ENCODE data around the gene MGAT3. TPM values are rescaled to one million over a fixed set of nuclear protein-coding genes. Genes with fewer than 3 reads are reported as not detected.

MGAT3 gene
- total and polyA plus RNA-seq, 2 of the 13 experiments (the other 11 are each of a cell fraction or from before 2014, with no cell fraction given), result 0.11 to 0.15 TPM

- TF ChIP-seq NCOA2 (CRISPR knock-in tag; IDR thresholded peaks at IDR 0.05) (peak; percentile 46; the same call in 1 of the 2 replicates), MTERF4 (CRISPR knock-in tag; IDR thresholded peaks at IDR 0.05) (no peak), ZBTB25 (CRISPR knock-in tag; IDR thresholded peaks at IDR 0.05) (peak; percentile 76; the same call in 1 of the 2 replicates), CHCHD3 (CRISPR knock-in tag; IDR thresholded peaks at IDR 0.05) (no peak), CCAR2 (optimal IDR thresholded peaks at IDR 0.05; ENCODE audit: low read depth, low read length) (no peak), FOXM1 (CRISPR knock-in tag; IDR thresholded peaks at IDR 0.05) (no peak), RXRB (CRISPR knock-in tag; IDR thresholded peaks at IDR 0.05; ENCODE audit: borderline replicate concordance) (peak; percentile 84), ZNF775 (CRISPR knock-in tag; IDR thresholded peaks at IDR 0.05; ENCODE audit: borderline replicate concordance) (no peak), KAT8 (CRISPR knock-in tag; IDR thresholded peaks at IDR 0.05) (peak; percentile 90), HMG20B (CRISPR knock-in tag; conservative IDR thresholded peaks at IDR 0.05) (no peak), ASH2L (IDR thresholded peaks at IDR 0.05; ENCODE audit: insufficient read length, low read depth, low read length) (peak; percentile 66), ZNF572 (CRISPR knock-in tag; IDR thresholded peaks at IDR 0.05) (0 out of 2 replicates have a peak, but pooled peaks have one; percentile 51), GRHL1 (CRISPR knock-in tag; conservative IDR thresholded peaks at IDR 0.05) (no peak), NR3C1 (CRISPR knock-in tag; IDR thresholded peaks at IDR 0.05) (no peak)
- TF ChIP-seq, protein P1, sequence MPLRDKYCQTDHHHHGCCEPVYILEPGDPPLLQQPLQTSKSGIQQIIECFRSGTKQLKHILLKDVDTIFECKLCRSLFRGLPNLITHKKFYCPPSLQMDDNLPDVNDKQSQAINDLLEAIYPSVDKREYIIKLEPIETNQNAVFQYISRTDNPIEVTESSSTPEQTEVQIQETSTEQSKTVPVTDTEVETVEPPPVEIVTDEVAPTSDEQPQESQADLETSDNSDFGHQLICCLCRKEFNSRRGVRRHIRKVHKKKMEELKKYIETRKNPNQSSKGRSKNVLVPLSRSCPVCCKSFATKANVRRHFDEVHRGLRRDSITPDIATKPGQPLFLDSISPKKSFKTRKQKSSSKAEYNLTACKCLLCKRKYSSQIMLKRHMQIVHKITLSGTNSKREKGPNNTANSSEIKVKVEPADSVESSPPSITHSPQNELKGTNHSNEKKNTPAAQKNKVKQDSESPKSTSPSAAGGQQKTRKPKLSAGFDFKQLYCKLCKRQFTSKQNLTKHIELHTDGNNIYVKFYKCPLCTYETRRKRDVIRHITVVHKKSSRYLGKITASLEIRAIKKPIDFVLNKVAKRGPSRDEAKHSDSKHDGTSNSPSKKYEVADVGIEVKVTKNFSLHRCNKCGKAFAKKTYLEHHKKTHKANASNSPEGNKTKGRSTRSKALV (CRISPR knock-in tag; IDR thresholded peaks at IDR 0.05), result 0 out of 2 replicates have a peak, but pooled peaks have one; percentile 13
- TF ChIP-seq, protein P2, sequence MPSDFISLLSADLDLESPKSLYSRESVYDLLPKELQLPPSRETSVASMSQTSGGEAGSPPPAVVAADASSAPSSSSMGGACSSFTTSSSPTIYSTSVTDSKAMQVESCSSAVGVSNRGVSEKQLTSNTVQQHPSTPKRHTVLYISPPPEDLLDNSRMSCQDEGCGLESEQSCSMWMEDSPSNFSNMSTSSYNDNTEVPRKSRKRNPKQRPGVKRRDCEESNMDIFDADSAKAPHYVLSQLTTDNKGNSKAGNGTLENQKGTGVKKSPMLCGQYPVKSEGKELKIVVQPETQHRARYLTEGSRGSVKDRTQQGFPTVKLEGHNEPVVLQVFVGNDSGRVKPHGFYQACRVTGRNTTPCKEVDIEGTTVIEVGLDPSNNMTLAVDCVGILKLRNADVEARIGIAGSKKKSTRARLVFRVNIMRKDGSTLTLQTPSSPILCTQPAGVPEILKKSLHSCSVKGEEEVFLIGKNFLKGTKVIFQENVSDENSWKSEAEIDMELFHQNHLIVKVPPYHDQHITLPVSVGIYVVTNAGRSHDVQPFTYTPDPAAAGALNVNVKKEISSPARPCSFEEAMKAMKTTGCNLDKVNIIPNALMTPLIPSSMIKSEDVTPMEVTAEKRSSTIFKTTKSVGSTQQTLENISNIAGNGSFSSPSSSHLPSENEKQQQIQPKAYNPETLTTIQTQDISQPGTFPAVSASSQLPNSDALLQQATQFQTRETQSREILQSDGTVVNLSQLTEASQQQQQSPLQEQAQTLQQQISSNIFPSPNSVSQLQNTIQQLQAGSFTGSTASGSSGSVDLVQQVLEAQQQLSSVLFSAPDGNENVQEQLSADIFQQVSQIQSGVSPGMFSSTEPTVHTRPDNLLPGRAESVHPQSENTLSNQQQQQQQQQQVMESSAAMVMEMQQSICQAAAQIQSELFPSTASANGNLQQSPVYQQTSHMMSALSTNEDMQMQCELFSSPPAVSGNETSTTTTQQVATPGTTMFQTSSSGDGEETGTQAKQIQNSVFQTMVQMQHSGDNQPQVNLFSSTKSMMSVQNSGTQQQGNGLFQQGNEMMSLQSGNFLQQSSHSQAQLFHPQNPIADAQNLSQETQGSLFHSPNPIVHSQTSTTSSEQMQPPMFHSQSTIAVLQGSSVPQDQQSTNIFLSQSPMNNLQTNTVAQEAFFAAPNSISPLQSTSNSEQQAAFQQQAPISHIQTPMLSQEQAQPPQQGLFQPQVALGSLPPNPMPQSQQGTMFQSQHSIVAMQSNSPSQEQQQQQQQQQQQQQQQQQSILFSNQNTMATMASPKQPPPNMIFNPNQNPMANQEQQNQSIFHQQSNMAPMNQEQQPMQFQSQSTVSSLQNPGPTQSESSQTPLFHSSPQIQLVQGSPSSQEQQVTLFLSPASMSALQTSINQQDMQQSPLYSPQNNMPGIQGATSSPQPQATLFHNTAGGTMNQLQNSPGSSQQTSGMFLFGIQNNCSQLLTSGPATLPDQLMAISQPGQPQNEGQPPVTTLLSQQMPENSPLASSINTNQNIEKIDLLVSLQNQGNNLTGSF (CRISPR knock-in tag; IDR thresholded peaks at IDR 0.05), result no peak
Observed at GRCh38 chr22:39502109-39502788, 45.4 kb downstream of the MGAT3 start, which contains the start of gene MIEF1 (continued).
